HG02970 (cell line): Measurements from ENCODE around the gene BCDIN3D.

Source experiments
- ATAC-seq: cut with Tn5 transposase; IDR thresholded peaks from one replicate; pipeline ENCODE4 v1.9.1; 2021; ENCODE audit warnings: mild to moderate bottlenecking, moderate library complexity, moderate number of reproducible peaks; ENCODE audit not compliant: unreplicated experiment, low FRiP score

The BCDIN3D gene

GRCh38 chr12:49800421-49801140, 42.3 kb downstream of the BCDIN3D start:
- no peak for ATAC-seq

GRCh38 chr12:49798934-49799333, 44.0 kb downstream of the BCDIN3D start:
- ATAC-seq: no peak

GRCh38 chr12:49798248-49798647, 44.7 kb downstream of the BCDIN3D start:
- no peak for ATAC-seq

- no peak for ATAC-seq
These were observed 45.5 kb downstream of the BCDIN3D start for GRCh38 chr12:49797449-49797776.

- no peak for ATAC-seq
These were observed 46.1 kb downstream of the BCDIN3D start for GRCh38 chr12:49796606-49797448.

- ATAC-seq: no peak
These were observed 46.8 kb downstream of the BCDIN3D start for GRCh38 chr12:49796155-49796554.

GRCh38 chr12:49795654-49796105, 47.2 kb downstream of the BCDIN3D start:
- no peak for ATAC-seq

- no peak for ATAC-seq
These were observed 47.9 kb downstream of the BCDIN3D start for GRCh38 chr12:49794811-49795653.

GRCh38 chr12:49794021-49794420, 48.9 kb downstream of the BCDIN3D start:
- ATAC-seq: no peak

GRCh38 chr12:49793620-49794019, 49.3 kb downstream of the BCDIN3D start:
- no peak for ATAC-seq

- ATAC-seq: no peak
These were observed 49.8 kb downstream of the BCDIN3D start for GRCh38 chr12:49792976-49793580.

- ATAC-seq: no peak
These were observed 50.5 kb downstream of the BCDIN3D start for GRCh38 chr12:49792181-49792970.

- ATAC-seq: no peak
These were observed 51.2 kb downstream of the BCDIN3D start for GRCh38 chr12:49791700-49792099.

GRCh38 chr12:49790741-49791555, 52.0 kb downstream of the BCDIN3D start:
- no peak for ATAC-seq

- no peak for ATAC-seq
These were observed 52.9 kb downstream of the BCDIN3D start for GRCh38 chr12:49789992-49790391.

- no peak for ATAC-seq
These were observed 55.2 kb downstream of the BCDIN3D start for GRCh38 chr12:49787672-49788071.
